ENCODE data around the gene PLCD1. TPM values are rescaled to one million over a fixed set of nuclear protein-coding genes. Genes with fewer than 3 reads are reported as not detected.

The PLCD1 gene
- total RNA-seq, 1 donor from 2014 or later = 16.7 TPM

- Histone ChIP-seq H3K27ac (ENCODE audit: low read depth, low read length) (no peak overlapping the region), H4K20me1 (ENCODE audit: insufficient read depth, low read length) (no peaks in the 10 kb centered on the region), H3K36me3 (ENCODE audit: insufficient read depth, low read length) (no peaks in the 10 kb centered on the region), H3K4me1 (ENCODE audit: insufficient read depth, low read length) (no peaks in the 10 kb centered on the region), H3K9ac (ENCODE audit: low read length) (no peak overlapping the region), H3K4me3 (ENCODE audit: insufficient read depth, low read depth, low read length) (no peak overlapping the region), H3K27me3 (ENCODE audit: insufficient read depth, low read length) (peaks cover 5% of the 10 kb centered on the region), H2AFZ (ENCODE audit: low read depth, low read length) (no peak overlapping the region), H3K9me3 (ENCODE audit: insufficient read depth, low read depth, low read length) (no peaks in the 10 kb centered on the region), H3K4me2 (ENCODE audit: low read length) (no peak overlapping the region), H3K79me2 (ENCODE audit: insufficient read depth, low read length) (no peaks in the 10 kb centered on the region)
- Mint-ChIP-seq H3K27me3 (ENCODE audit: low read depth, unreplicated experiment) (peaks cover 28% of the 10 kb centered on the region), H3K4me1 (ENCODE audit: low read depth, unreplicated experiment) (peaks cover 5% of the 10 kb centered on the region), H3K27ac (ENCODE audit: unreplicated experiment) (no peak overlapping the region), H3K9me3 (ENCODE audit: unreplicated experiment) (no peaks in the 10 kb centered on the region), H3K36me3 (ENCODE audit: low read depth, unreplicated experiment) (peaks cover 14% of the 10 kb centered on the region), H3K4me3 (ENCODE audit: unreplicated experiment) (no peak overlapping the region)
- DNase-seq (ENCODE audit: low read depth) = no peak
- no peak for FAIRE-seq
- TF ChIP-seq EZH2 (IDR thresholded peaks at IDR 0.05; ENCODE audit: insufficient read depth, low read length) = no peak
- TF ChIP-seq CTCF (IDR thresholded peaks at IDR 0.05; ENCODE audit: insufficient read depth, low read depth, low read length) = no peak
These were observed 41.7 kb downstream of the PLCD1 start for GRCh38 chr3:37987751-37988179.

GRCh38 chr3:37987315-37987697 lies 42.1 kb downstream of the PLCD1 start:
- Mint-ChIP-seq H3K36me3 (ENCODE audit: low read depth, unreplicated experiment) (peaks cover 14% of the 10 kb centered on the region), H3K27me3 (ENCODE audit: low read depth, unreplicated experiment) (peaks cover 24% of the 10 kb centered on the region), H3K4me1 (ENCODE audit: low read depth, unreplicated experiment) (peaks cover 5% of the 10 kb centered on the region), H3K9me3 (ENCODE audit: unreplicated experiment) (no peaks in the 10 kb centered on the region), H3K4me3 (ENCODE audit: unreplicated experiment) (no peak overlapping the region), H3K27ac (ENCODE audit: unreplicated experiment) (no peak overlapping the region)
- no peaks in the 10 kb centered on the region for H3K79me2 ChIP-seq (ENCODE audit: insufficient read depth, low read length)
- DNase-seq (ENCODE audit: low read depth) (no peak), FAIRE-seq (no peak)
- no peaks in the 10 kb centered on the region for H3K9me3 ChIP-seq (ENCODE audit: insufficient read depth, low read depth, low read length)
- H3K36me3 ChIP-seq (ENCODE audit: insufficient read depth, low read length) = no peaks in the 10 kb centered on the region
- H3K4me3 ChIP-seq (ENCODE audit: insufficient read depth, low read depth, low read length) = no peak overlapping the region
- H3K27ac ChIP-seq (ENCODE audit: low read depth, low read length) = no peak overlapping the region
- no peaks in the 10 kb centered on the region for H4K20me1 ChIP-seq (ENCODE audit: insufficient read depth, low read length)
- H3K9ac ChIP-seq (ENCODE audit: low read length) = no peak overlapping the region
- TF ChIP-seq CTCF (IDR thresholded peaks at IDR 0.05; ENCODE audit: insufficient read depth, low read depth, low read length) = no peak
- no peak for TF ChIP-seq EZH2 (IDR thresholded peaks at IDR 0.05; ENCODE audit: insufficient read depth, low read length)
- H3K4me2 ChIP-seq (ENCODE audit: low read length) = no peak overlapping the region
- peaks cover 3% of the 10 kb centered on the region for H3K27me3 ChIP-seq (ENCODE audit: insufficient read depth, low read length)
- no peaks in the 10 kb centered on the region for H3K4me1 ChIP-seq (ENCODE audit: insufficient read depth, low read length)
- no peak overlapping the region for H2AFZ ChIP-seq (ENCODE audit: low read depth, low read length)

- no peaks in the 10 kb centered on the region for H3K36me3 ChIP-seq (ENCODE audit: insufficient read depth, low read length)
- no peak overlapping the region for H3K9ac ChIP-seq (ENCODE audit: low read length)
- FAIRE-seq (no peak), DNase-seq (ENCODE audit: low read depth) (no peak)
- TF ChIP-seq CTCF (IDR thresholded peaks at IDR 0.05; ENCODE audit: insufficient read depth, low read depth, low read length) (no peak), EZH2 (IDR thresholded peaks at IDR 0.05; ENCODE audit: insufficient read depth, low read length) (no peak)
- Mint-ChIP-seq H3K4me1 (ENCODE audit: low read depth, unreplicated experiment) (peaks cover 5% of the 10 kb centered on the region), H3K36me3 (ENCODE audit: low read depth, unreplicated experiment) (peaks cover 14% of the 10 kb centered on the region), H3K27me3 (ENCODE audit: low read depth, unreplicated experiment) (peaks cover 20% of the 10 kb centered on the region), H3K27ac (ENCODE audit: unreplicated experiment) (no peak overlapping the region), H3K4me3 (ENCODE audit: unreplicated experiment) (no peak overlapping the region), H3K9me3 (ENCODE audit: unreplicated experiment) (no peaks in the 10 kb centered on the region)
- H4K20me1 ChIP-seq (ENCODE audit: insufficient read depth, low read length) = no peaks in the 10 kb centered on the region
- H2AFZ ChIP-seq (ENCODE audit: low read depth, low read length) = no peak overlapping the region
- no peaks in the 10 kb centered on the region for H3K79me2 ChIP-seq (ENCODE audit: insufficient read depth, low read length)
- H3K4me2 ChIP-seq (ENCODE audit: low read length) = no peak overlapping the region
- no peaks in the 10 kb centered on the region for H3K9me3 ChIP-seq (ENCODE audit: insufficient read depth, low read depth, low read length)
- H3K27me3 ChIP-seq (ENCODE audit: insufficient read depth, low read length) = no peaks in the 10 kb centered on the region
- no peak overlapping the region for H3K27ac ChIP-seq (ENCODE audit: low read depth, low read length)
- no peaks in the 10 kb centered on the region for H3K4me1 ChIP-seq (ENCODE audit: insufficient read depth, low read length)
- no peak overlapping the region for H3K4me3 ChIP-seq (ENCODE audit: insufficient read depth, low read depth, low read length)
These were observed 42.7 kb downstream of the PLCD1 start for GRCh38 chr3:37986479-37987314.
